HG03095 (cell line): ENCODE measurements around the gene TCIRG1.

Experiments
- ATAC-seq: cut with Tn5 transposase; IDR thresholded peaks from one replicate; pipeline ENCODE4 v1.9.1; 2021; ENCODE audit warnings: moderate library complexity; ENCODE audit not compliant: unreplicated experiment

TCIRG1 gene

DNA sequence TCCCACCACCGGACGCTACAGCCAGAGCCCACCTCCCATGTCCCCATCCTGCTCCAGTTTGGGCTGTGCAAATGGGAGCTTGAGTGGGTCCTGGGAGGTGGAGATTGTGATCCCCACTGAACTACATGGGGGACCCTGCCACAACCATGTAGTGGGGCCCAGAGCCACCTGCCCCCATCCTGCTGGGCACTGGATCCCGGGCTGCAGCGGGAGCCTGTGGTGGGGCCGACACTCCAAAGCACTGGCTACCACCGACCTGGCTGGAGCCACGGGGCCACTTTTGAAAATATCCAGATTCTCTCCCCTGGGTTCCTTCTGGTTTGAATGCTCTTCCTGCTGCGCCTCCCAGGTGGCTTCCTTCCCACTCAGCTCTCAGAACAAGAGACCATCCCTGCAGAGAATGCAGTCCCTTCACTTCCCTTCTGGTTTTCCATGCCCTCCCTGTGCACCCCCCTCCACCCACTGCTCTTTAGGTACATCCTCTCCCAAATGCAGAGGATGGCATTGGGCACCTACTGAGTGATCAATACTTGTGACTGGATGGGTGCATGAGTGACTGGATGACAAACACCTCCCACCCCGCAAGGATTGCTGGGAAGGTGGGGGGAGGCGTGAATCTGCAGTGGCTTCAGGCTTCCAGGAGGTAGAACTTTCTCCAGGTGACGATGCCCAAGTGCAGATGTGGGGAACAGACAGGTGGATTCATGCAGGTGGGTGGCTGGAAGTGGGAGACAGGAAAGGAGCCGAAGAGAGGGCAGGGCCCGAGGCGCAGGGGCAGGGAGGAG lies 34.1 kb upstream of the TCIRG1 start:
- no peak for ATAC-seq

DNA sequence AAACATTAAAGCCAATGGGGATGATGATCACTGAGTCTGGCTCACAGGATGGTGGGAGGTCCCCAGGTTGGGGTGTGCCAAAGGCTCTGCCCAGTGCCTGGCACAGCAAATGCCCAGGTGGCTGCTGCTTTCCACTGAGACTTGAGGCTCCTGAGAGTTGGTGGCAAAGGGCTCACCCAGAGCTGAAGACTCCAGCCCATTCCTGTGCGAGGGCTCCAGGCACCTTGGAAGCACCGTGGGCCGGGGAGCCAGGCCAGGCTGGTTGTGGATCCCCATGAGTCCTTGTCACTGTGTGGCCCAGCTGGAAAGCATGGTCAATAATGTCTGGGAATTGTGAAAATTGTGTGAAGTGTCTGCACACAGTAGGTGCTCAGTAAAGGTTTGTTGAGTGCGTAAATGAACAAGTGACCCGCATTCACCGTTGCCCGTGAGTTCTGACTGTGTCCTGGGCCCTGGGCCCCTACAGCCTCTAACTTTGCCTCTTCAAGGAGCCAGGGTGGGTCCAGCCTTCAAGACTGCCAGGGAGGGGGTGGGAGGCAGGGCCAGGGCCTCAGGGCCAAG lies 32.1 kb upstream of the TCIRG1 start:
- ATAC-seq, result no peak

DNA sequence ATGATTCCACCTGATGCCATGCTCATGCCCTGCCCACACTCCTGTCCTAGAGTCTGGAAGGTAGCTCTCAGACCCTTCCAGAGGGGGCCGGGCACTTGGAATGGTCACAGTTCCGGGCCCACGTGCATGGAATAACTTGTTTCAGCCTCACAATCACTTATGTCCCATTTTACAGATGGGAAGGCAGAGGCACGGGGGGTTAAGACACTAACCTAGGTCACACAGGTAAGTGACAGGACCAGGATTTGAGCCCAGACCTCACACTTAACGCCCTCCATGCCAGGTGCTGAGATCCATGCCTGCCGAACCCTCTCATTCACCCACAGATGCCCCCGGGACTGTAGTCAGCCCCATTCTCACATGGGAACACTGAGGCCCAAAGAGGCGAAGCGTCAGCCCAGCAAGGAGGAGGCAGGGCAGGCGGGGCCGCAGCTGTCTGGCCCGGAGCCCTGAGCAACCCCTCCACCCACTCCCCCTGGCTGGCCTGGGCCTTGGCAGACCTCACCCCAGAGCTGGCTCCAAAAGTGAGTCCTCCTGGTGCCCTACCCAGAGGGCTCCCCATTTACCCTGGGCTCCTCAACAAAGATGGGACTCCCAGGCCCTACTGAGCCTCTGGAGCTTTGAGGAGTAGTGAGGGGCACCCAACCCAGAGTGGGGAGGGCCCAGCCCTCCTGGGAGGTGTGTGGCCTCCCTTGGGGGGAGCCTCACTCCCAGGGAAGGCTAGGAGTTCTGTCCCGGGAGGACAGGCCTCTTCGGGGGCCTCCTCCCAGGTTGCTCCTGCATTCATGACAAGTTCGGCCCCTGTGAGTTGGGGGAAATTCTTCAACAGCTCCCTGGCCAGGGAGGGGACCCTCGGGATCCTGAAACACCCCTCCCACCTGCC lies 31.1 kb upstream of the TCIRG1 start:
- ATAC-seq, result no peak

DNA sequence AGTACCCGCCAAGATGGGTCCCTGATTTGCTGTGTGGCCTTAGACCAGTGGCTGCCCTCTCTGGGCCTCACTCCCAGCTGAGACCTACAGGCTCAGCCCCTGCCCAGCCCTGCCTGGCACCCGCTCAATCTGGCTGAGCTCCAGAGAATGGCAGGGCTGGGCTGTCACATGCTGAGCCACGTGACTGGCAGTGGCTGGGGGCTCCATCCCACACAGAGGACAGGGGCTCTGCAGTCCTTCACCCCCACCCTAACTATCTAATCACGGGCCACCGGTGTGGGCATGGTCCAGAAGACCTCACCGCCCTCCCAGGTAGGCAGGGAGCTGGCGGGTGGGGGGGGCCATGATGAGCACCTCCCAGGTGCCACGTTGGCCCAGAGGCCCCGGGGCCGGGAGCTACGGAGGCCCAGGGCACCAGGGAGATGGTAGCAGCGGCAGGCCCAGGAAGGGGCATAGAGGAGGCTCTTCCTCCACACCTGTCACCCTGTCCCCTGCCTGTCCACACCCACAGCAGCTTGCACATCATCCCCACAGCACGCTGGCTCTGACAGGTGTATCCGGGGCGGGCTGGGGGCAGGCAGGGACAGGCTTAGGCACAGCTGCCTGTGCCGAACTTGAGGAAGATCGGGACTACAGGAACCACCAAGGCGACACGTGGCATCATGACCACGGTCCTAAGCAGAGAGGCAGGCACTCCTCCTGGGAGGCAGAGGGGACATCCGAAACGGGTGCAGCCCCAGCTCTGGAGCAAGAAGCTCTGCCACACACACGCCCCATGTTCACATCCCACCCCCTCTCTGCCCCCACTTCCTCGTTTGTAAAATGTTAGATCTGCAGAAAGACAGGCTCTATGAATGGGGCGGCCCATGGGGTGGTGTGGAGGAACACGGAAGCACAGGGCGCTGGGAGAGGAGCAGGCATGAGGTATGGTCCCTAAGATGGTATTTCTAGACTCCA lies 30.2 kb upstream of the TCIRG1 start:
- ATAC-seq, result no peak

DNA sequence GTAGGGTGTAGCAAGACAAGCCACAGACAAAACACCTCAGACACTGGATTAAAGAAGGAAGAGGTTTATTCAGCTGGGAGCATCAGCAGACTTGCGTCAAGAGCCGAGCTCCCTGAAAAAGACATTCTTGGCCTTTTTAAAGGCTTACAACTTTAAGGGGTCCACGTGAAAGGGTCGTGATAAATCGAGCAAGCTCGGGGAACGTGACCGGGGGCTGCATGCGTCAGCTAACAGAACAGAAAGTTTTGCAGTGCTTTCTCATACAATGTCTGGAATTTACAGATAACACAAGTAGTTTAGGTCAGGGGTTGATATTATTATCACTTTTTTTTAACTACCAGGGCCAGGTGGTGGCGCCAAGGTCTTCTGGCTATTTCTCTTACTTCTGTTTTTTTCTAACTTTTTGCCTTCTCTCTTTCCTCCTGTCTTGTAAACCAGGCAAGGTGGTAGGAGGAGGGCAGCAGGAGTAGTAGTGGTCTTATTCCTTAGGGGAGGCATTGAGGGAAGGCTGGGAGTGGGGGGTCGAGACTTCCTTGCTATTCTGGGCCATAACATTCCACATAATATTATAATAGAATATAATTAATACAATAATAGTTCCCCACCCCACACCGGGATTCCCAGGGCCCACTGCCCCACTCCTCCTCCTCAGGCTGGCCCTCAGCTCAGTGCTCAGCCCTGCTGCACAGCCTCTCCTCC lies 29.3 kb upstream of the TCIRG1 start:
- no peak for ATAC-seq

DNA sequence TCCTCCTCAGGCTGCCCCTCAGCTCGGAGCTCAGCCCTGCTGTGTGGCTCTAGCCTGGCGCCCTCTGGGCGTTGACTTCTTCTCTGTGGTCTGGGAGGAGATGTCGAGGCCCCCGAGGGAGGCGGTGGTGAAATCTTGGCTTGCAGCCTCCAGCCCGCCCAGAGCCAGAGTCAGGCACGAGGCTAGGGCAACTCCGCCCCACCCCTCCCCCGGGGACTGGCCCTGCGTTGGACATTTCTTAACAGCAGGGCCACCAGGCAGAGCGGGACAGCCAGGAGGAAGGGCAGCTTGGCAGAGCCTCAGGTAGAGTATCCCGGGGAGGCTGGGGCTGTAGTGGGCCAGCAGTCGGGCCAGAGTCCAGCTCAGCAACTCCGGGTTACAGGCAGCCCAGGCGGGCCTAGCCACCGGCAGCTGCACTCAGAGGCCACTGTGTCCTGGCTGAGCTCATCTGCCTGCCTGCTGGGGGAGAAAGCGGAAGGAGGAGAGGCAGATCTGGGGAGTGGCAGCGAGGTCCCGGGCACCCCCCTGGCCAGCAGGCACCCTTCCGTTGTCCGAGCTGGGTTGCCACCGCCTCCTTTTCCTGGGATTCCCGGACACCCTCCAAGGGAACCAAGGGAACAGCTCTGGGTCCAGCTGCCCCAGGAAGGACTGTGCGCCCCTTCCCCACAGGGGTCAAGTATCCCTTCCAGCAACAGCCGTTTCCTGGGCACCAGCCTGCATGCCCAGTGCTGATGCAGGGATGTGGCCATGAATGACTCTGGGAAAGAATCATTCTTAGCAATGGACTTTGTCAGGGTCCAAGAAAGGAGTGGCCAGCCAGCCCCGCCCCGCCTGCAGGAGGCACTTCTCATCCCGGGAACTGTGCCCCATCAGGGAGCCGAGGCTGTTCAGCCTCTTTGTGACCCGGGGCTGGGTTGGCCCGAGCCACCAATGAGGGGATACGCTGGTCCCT lies 28.5 kb upstream of the TCIRG1 start, which contains the start of gene ALDH3B1:
TSS of gene ALDH3B1 (plus strand) at position 238 of the 952 bp plus-strand sequence. CDS start 4,971 bp downstream, outside the sequence.
- ATAC-seq, result no peak

DNA sequence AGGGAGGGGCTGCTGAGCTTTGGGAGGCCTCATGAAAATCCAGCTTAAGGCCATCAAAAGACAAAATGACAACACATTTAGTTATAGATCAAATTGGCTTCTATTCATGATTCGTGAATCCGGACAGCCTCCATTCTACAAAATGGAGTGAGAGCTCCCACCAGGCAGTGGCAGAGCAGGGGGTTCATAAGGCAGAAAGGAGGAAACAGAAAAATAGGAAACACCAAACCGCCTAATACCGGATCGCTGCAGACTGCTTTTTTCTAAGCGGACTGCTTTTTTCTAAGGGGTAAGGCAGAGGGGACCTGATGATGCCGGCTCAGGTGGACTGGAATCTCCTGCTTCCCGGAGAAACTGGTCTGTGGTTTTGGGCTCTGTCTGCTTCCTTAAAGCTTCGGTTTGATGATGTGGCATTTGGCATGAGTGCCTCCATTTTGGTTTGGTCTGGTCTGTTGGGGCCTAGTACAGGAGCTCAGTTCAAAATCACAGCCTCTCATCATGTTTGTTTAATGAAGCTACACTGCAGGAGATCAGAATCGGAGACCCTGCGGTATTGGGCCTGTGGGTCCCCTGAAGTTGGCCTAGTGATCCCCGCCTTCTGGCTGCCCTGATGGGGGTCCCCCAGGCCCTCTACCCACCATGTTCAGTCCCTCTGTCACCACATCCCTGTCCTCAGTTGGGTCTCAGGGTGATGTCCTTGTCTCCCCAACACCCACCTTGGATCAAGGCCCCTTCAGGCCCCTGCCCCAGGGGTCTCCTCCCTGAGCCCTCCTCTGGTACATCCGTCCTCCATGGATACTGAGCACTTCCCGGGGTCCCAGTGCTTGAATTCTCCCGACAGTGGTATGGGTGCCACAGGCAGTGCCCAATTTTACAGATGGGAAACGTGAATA lies 27.5 kb upstream of the TCIRG1 start:
- no peak for ATAC-seq

DNA sequence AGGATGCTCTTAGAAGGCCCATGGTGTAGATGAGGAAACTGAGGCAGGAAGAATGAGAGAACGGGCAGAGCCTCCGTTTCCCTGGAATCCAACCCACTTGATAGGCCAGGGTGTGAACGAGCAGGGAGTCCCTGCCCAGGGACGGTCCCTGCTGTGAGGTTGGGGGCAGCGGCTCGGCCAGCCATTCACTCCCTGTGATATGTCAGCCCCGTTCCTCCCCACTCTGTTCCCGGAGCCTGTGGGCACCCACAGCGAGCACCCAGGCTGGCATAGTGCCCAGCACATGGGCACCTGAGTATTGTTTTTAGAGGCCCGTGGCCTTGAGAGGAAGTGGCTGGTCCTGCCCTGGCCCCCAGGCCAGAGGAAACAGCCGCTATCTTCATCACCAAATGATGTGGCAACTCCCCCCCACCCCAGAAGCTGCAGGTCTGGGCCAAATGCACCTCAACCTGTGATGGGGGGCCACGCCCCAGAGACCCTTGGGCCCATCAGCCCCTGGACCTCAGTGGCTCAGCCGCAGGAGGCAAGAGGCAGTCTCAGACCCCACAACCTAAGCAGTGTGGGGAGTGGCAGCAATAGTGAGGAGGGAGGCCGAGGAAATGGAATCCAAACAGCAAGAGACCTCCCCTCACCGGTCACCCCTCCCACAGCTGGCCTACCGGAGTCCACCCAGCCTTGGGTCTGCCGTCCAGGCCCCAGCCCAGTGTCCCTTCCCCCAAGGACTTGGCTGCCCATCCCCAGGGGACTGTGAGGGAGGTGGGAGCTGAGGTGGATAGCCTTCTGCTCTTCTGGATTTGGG lies 26.6 kb upstream of the TCIRG1 start:
- no peak for ATAC-seq

DNA sequence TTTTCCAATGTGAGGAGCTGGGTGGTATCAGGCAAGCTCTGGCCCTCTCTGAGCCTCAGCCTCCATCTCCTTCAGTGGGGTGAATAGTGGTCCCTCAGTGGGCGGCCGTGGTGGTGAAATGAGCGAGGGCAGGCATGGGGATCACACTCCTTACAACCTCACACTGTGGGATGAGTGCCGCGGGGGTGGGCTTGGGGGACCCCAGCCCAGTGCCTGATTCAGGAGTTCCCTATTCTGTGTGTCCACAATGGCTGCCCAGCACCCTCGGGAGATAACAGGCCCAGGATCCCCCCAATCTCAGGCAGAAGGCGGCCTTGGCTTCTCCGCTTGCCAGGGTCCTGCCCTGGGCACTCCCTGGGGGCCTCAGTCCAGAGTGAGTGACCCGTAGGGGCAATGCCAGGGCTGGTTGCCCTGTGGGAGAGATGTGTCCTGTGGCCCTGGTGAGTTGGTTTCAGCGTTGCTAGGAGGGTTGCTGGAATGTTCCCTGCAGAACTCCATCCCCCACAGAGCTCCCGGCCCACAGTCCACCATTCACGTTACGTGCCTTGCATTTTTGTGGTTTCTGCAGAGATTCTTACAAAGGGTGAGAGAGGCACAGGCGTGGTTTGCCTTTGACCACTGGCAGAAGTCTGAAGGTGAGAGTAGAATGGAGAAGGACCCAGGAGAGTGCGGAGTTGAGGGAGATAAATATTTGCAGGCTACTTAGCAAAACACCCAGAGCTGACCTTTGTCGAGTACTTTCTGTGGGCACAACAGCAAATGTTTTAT lies 25.8 kb upstream of the TCIRG1 start:
- no peak for ATAC-seq

DNA sequence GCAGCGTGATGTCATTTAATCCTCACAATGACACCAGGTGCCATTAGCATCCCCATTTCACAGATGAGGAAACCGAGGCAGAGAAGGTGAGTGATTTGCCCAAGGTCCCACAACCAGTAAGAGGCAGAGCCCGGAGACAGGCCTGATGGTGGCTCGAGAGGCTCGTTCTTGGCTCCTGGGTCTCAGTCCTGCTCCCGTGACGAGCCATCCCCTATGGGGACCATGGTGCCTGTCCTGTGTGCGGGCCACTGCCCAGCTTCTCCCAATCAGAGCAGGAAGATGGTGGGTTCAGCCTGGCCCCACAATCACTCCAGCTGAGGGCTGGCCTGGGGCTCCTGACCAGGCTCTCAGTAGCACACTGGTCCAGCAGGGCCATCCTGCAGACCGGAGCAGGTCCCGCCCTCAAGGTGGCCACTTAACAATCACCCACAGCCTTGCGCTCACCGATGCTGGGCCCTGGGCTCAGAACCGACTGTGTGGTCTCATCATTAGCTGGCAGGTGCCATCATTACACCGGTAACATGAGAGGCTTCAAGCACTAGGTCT lies 25.1 kb upstream of the TCIRG1 start:
- no peak for ATAC-seq

DNA sequence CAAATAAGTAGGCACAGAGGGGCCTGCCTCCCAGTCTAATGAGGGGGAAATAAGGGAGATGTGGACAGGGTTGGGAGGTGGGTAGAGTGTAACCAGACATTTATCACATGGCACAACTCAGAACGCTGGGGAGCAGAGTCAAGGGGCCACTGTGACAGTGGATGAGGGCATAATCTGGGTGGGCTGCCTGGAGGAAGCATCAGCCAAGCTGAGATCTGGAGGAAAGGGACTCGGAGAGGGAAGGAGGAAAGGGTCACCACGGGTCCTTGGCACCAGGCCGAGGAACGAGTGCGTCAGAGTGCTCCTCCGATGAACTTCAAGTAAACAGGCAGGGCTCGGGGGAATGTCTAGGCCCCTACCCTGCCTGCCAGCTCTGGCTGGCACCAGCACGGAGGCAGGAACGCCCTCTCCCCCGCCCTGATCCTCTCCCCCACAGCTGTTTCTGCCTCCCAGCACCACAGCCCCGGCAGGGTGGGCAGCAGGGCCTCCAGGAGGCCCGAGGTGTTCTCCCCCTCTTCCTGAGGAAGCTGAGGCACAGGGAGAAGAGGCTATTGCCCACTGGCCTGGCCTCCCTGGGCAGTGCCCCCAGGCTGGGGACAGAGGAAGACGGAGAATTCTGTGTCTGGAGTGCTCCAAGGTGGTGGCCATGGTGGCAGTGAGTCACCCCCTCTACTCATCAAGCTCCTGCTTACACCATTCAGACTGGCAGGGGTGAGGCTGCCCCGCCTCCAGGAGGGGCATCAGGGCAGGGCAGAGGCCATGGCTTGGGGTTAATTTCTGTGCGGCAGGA lies 24.5 kb upstream of the TCIRG1 start:
- no peak for ATAC-seq

DNA sequence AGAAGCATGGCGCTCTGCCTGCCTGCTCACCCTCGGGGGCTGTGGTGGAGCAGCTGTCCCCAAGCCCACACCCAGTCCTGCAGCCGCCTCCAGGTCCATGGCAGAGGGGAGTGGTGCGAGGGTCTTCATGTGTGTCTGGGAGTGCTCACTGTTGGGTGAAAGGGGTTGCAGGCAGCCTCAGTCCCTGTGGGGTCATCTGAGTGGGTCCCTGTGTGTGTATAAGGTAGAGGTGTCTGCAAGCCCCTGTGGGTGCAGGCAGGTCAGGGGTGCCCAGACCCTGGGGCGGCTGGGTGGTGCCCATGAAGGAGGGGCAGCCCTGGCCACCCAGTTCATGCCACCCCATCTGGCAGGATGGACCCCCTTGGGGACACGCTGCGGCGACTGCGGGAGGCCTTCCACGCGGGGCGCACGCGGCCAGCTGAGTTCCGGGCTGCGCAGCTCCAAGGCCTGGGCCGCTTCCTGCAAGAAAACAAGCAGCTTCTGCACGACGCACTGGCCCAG lies 23.8 kb upstream of the TCIRG1 start:
- ATAC-seq, result no peak

DNA sequence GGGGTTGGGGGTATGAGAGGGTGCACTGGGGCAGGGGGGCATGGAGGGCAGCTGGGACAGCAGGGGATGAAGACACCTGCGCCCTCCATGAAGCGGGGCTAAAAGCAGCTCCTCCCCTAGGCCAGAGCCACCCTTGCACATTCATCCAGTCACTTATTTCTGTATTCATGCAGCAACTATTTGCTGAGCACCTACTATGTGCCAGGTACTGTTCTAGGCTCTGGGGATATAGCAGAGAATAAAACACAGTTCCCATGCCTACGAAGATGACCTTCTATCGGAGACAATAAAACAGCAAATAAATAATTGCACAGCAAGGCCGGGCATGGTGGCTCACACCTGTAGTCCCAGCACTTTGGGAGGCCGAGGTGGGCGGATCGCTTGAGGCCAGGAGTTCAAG lies 23.4 kb upstream of the TCIRG1 start:
- no peak for ATAC-seq

DNA sequence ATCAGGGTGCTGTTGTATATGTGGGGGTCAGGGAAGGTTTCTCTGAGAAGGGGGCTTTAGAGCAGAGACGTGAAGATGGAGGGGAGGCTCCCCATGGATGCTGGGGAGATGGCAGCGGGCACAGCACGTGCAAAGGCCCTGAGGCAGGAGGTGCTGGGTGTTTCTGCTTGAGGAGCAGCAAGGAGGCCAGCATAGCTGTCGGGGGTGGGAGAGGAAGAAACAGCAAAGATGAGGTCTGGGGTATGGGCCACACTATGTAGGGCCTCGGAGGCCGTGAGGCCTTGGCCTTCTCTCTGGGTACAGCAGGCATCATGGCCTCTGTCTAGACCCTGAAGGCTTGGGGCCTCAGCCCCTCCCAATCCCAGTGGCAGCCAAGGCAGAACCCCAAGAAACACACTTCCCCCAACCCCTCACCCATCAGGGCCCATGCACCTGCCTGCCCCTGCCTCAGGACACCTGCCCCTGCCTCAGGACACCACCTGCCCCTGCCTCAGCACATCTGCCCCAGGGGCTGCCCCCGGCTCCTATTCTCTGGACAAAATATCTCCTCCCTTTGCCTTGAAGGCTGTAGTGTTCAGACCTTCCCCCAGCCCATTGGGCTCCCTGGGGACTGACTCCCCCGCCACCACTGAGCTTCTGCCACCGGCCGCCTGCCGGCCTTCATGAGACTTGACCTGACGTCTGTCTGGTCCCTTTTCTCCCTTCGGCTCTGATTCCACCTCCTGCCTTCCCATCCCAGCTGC lies 22.5 kb upstream of the TCIRG1 start:
- ATAC-seq, result no peak
